DMS79 treated with DMSO at 0.1 percent for 48 hours (cell line): ENCODE results near the gene HOPX.
A peak's percentile ranks its signal among the peaks of the same experiment; 100 is the strongest.
"Not testable (repeated sequence)": the region's sequence is repeated elsewhere in the genome, so short reads cannot be mapped to it uniquely, and the experiment has no call there.

Experiments used
- DNase-seq: peaks from one replicate; lab custom pipeline; 2025; lab: John Stamatoyannopoulos, UW

The HOPX gene

GRCh38 chr4:56654238-56654632 is 26.9 kb downstream of the HOPX start:
- DNase-seq, result peak; percentile 56

GRCh38 chr4:56653461-56654237 is 27.4 kb downstream of the HOPX start:
- DNase-seq, result no peak

DNA sequence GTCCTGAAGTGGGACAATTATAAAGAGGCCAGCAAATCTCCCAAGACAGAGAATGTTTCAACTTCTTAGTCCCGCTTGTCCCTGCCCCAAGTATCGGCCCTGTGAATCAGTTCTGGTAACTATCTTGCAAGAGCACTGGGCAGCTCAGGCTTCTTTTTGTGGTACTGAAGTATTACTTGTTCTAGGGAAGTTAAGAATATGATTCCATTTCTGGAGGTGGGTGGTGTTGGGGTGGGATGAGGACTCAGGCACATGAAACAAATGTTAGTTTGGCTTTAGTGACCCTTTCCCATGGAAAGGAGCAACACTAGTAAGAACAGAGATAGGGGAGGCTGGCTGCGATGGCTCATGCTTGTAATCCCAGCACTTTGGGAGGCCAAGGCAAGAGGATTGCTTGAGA is 28.9 kb downstream of the HOPX start:
- no peak for DNase-seq

- DNase-seq, result no peak
These were observed 30.1 kb downstream of the HOPX start for GRCh38 chr4:56651056-56651350.

DNA sequence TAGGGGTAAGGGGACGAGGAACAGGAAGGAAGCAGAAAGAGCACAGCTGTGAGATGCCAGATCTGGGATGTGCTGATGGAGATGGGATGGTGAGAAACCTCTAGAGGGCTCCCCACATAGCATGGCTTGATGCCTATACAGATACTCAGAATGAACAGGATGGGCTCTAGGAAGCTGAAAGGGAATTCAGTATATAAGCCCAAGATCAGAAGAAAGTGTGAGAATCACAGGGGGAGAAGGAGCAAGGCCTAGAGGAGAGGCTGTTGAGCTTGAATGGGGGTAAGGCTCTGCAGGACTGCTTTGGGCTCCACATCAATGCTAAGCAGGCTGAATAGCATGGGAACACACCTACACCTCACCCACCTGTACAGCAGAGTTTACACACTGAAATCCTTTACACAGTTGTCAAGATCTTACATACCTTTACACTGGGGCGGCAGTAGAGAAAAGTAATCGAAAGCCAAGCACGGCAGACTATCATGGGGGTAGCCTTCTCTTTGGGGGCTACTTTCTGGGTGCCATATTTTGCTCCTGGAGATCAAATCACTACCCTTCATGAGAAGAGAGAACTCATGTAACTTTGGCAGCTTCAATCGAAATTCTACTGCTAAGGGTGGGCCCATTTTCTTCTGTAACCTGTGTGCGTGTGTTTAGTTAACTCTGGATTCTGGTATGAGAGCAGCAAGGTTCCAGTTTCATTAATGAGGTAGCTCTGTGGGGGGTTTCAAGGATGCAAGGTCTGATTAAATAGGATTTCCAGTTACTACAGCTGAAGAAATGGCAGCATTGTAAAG is 30.6 kb downstream of the HOPX start:
- DNase-seq, result no peak

DNA sequence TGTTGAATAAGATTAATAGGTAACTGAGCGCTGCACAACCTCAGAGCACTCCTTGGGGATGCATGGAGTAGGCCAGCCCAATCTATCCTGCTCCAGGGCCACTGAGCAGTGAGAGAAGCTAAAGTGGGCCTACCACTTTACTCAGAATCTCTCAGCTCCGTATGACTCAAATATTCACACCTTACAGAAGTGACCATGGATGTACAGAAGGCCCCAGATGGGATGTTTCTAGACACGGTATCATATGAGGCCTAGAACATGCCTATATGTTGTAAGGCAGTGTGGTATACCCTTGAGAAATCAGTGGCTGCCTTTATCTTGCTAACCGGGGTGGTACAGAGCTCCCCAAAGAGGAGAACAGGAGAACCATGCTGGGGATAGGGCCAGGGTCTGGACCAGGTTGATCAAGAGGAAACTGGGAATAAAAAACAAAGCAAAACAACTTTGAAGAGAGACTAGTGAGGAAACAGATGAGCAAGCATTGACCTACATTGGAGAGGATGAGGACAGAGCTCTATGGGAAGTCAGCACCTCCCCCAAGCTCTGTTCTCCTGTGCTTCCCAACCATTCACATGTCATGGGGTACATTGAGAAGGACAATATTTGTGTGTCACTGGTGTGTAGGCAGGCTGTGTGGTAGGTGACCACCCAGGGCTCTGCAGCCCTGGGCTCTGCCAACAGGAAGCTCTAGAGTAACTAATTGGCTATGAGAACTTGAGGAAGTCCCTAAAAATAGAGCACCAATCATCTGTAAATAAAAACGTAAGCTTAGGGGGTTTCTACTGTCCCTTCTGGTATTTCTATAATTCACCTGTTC is 31.4 kb downstream of the HOPX start:
- no peak for DNase-seq

DNA sequence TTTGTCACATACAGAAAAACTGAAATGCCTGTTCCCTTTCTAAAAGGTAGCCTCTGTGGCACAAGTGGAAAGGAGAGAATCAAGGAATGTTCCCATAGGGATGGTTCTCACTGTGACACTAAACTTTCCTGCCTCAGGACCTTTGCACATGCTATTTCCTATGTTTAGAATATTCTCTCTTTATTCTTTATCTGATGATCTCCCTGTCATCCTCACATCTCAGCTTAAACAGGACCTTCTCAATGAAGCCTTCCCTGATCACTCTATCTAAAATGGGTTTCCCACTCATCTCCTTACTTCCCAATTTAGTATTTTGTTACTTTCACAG is 32.3 kb downstream of the HOPX start:
- DNase-seq, result no peak

DNA sequence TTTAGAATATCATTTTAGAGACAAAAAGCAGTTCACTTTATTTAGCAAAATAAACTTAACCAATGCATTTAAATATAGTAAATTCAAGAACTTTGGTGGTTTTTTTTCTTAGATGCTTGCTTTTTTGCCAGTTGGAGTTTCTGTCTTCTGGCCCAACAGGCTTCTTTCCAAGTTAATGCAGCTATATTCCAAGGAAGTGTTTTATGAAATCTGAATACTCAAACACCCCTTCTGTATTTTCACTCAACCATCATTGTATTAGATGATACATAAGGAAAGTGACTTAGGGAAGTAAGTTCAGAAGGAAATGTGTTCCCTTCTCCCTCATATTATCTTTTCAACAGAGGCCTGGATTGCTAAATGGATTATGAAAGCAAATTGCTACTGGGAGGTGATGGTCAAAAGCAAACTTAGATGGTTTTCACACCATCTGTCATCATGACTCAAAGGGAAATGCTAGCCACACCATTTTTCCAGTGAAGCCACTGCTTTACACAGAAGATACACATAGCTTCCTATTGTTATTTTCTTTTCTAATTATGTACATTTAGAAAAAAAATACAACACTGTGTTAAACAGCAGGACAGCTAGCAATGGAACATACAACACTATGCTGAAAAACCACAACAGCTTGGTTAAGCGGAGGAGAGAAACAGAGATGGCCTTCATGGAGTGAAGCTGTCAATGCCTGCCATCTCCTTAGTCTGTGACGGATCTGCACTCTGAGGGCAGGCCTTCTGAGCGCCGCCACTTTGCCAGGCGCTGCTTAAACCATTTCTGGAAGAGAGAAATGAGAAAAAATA is 32.9 kb downstream of the HOPX start:
- no peak for DNase-seq

DNA sequence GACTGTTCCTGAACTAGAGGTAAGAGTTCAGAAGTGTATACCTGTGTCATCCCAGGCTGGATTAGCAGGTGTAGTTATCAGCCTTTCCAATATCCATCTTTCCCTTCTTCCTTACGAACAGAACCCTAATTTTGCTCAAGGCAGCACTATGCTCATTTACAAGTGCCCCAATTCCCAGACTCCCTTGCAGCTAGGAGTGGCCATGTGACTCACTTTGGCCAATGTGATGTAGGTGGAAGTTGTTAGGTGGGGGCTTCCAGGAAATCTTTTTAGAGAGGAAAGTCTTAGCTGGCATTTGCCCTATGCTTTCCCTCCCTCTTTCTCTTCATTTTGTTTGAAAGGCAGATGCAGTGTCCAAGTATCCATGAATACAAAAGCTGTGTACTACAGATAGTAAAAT is 34.8 kb downstream of the HOPX start:
- no peak for DNase-seq

- no peak for DNase-seq
These were observed 37.5 kb downstream of the HOPX start for GRCh38 chr4:56643596-56643995.

DNA sequence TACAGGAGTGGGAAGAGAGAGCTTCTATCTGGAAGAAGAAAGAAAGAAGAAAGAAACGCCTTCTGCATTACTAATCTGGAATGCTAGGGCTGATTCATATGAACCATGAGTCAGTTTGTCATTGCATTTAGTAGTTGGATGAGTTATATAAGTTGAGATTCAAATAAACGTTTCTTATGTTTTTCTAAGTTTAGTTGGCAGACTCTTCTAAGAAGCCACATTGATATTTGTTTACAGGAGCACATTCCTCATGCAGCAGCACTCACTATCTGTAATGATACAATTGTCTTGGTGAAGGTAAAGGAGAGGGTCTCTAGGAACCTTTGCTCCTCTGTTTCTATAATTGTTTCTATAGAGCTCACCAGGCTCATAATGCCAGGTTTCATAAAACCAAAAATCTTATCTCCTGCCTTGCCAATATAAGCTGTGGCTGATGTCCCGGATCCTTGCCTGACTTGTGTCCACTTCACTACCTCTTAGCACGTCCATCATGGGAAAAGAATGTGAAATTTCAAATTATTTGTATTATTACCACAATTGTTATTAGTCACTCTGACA is 39.5 kb downstream of the HOPX start:
- DNase-seq, result no peak

DNA sequence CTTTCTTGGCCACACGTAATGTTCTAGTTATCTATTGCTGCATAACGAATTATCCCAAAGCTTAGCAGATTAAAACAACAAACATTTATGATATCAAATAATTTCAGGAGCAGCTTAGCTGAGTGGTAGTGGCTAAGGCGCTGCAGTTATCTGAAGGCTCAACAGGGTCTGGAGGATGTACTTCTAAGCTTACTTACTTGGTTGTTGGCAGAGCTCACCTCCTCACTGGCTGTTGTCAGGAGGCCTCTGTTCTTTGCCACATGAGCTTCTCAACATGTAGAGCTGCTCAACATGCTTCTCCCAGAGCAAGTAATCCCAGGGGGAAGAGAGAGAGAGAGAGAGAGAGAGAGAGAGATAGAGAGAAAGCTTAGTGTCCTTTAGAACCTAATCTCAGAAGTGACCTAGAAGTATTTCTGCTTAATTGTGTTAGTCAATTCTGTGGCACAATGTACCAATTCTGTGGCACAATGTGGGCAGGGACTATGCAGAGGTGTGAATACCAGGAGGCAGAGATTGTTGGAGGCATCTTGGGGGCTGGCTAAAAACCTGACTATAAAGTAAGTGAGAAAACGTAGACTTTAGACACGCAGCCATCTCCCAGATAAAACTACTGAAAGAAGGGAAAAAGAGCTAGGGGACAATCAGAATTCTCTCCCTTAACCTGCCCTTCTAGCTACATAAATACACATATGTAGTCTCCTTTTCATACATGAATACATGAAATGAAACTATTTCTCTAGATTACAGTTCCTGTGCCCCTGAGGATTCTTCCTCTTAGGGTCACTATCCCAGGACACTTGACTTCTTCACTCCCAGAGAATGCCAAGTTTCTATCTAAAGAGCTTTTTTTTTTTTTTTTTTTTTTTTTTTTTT is 40.2 kb downstream of the HOPX start:
- DNase-seq, result no peak

DNA sequence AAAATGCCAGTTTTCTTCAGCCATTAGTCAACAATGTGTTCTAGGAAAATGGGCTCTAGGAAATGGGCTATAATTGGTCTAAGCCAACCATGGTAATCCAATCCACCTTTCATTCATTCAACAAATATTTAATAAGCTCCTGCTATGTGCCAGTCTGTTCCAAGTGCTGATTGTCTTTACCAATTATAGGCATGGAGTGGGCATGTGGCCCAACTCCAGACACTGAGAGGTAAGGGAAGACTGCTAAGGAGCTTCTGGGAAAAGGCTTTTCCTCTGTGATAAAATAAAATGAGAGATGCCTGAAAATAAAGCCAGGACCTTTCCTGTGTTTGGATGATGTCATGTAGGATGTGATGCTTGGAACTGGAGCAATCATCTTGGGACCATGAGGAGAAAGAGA is 43.3 kb downstream of the HOPX start:
- no peak for DNase-seq

DNA sequence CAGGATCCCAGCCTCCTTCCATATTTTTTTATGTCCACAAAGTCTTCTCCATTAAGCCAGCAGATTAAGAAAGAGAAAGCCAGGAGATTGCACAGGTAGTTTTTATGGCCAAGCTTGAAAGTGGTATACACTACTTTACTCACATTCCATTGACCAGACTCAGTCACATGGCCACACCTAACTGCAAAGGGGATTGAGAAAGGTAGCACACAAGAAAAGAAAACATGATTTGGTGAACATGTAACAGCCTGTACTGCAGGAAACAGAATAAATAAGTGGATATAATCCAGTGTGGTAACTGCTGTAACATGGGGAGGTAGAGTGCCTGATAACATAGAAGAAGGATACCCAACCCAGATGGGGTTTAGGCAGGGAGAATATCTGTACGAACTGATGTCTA is 43.9 kb downstream of the HOPX start:
- DNase-seq, result no peak

GRCh38 chr4:56634954-56635353 is 46.1 kb downstream of the HOPX start:
- DNase-seq, result not testable (repeated sequence)

DNA sequence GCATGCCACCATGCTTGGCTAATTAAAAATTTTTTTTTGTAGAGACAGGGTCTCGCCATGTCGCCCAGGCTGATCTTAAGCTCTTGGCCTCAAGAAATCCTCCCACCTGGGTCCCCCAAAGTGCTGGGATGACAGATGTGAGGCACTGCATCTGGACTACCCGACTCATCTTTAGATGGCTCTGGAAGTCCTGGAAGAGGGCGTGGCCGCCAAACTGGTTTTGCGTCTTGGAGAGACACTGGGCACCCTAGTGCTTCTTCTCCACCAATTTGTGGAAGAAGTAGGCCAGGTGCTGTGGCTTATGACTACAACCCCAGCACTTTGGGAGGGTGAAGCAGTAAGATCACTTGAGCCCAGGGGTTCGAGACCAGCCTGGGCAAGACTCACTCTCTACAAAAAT is 47.6 kb downstream of the HOPX start:
- DNase-seq, result no peak

DNA sequence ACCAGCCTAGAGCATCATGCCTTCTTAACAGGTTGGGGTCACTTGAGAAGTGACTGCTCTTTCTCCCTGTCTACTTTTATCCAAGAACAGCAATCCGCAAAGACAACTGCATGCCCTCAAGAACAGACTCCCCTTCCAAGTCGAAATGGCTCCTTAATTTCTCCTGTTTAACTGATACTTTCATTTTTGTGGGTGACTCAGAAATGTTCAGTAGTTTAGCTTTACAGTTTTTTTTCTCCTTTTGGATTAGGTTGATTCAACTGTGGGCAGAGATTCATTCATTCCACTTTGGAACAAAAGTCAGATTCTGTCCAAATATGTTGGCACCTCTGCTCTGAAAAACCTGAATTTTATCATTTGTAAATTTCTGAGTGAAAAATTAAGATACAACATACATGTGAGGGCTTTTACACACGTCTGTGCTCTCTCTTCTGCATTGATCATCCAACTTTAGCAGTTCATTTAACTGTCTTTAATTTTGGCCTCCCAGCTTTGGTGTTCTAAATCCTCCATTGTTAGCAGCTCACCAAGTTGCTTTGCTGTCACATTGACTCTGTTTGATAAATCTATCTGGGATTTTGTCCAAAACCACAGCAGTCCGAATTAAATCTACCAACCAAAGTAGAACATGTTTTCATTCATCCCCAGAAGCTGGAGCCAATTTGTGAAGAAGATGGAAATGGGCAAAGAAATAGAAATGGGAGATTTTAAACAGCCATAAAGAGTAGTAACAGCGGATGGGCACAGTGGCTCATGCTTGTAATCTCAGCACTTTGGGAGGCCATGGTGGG is 50.0 kb downstream of the HOPX start:
- no peak for DNase-seq

DNA sequence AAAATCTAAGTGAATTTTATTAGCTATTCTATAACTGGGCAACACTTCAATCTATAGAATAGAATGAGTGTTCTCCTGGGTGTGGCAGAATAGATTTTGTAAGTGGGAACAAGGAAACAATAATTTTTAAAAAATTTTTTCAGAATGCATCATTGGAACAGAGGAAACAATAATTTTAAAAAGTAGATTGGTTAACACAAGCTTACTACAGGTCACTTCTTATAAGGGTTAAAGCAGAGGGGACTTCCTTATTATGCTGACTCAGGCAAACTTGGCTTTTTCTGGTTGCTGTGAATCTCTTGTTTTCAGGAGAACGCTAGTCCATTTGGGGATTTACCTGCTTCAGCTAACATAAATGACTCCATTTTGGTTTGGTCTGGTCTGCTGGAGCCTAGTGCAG is 52.5 kb downstream of the HOPX start:
- no peak for DNase-seq

GRCh38 chr4:56627985-56628384 is 53.1 kb downstream of the HOPX start:
- DNase-seq, result no peak

DNA sequence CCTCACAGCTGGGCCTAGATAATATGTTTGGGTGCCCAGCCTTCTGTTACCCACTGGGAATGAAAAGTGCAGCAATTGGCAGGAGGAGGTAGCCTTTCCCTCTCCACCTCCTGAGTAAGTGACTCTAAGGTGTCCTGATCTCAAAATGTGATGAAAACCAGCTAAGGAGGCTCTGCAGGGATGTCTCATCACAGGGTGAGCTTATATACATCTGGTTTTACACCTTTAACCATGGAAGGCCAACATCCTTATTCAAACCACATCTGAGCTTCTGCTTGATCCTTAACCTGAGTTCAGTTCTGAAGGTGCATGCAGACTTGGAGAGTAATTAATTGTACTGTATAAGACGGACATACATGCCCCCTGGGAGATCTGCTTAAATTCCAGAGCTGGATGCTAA is 53.7 kb downstream of the HOPX start:
- no peak for DNase-seq
